Stomach (tissue), 4 donors: ENCODE results near the gene SEPTIN10.

Experiments
- CTCF ChIP-seq, 7 experiments: fragments of 450-650 bp in 4 of 7; fragments of 200-600 bp in 3 of 7; sonication (generic) in 3 of 7; IDR thresholded peaks; one replicate each; pipeline ENCODE4 v1.5.1; 2016 to 2019; ENCODE audit warnings: antibody characterized with exemption in 7 of 7, control low read depth in 2 of 7, mild to moderate bottlenecking in 1 of 7
- EP300 ChIP-seq: sonication (generic); formaldehyde crosslinking; IDR thresholded peaks from one replicate; pipeline ENCODE4 v1.6.1; 2017; ENCODE audit warnings: antibody characterized with exemption

GRCh38 chr2:109582928-109583895 is 30.6 kb downstream of the SEPTIN10 start:
- TF ChIP-seq CTCF (IDR thresholded peaks at IDR 0.05) (no peak), EP300 (no peak)
